Erythroblast (primary cell): Measurements from ENCODE around the gene RAD51B.

Experiments
- GATA1 ChIP-seq: IDR thresholded peaks from 2 replicates; pipeline ENCODE4 v1.6.1; 2011; ENCODE audit warnings: low read depth, mild to moderate bottlenecking, control low read depth, low read length, moderate library complexity
- POLR2A ChIP-seq: IDR thresholded peaks from 2 replicates; pipeline ENCODE4 v1.6.1; 2011; ENCODE audit warnings: mild to moderate bottlenecking, low read length

GRCh38 chr14:68135566-68135965 is 316.0 kb downstream of the RAD51B start:
- TF ChIP-seq POLR2A (no peak), GATA1 (no peak)
